GM19397 (cell line): Measurements from ENCODE around the gene LDHB.
"Not testable (repeated sequence)": the region's sequence is repeated elsewhere in the genome, so short reads cannot be mapped to it uniquely, and the experiment has no call there.

Source experiments
- ATAC-seq: cut with Tn5 transposase; IDR thresholded peaks from one replicate; pipeline ENCODE4 v1.9.1; 2021; ENCODE audit warnings: mild to moderate bottlenecking, moderate library complexity; ENCODE audit not compliant: unreplicated experiment

The LDHB gene

GRCh38 chr12:21614506-21614905, 43.1 kb downstream of the LDHB start:
- ATAC-seq = no peak

- ATAC-seq = no peak
Observed at GRCh38 chr12:21613931-21614330, 43.7 kb downstream of the LDHB start.

- ATAC-seq = no peak
Observed at GRCh38 chr12:21608196-21608595, 49.4 kb downstream of the LDHB start.

GRCh38 chr12:21607701-21608100, 49.9 kb downstream of the LDHB start:
- no peak for ATAC-seq

- no peak for ATAC-seq
Observed at GRCh38 chr12:21606175-21606574, 51.5 kb downstream of the LDHB start.

GRCh38 chr12:21604245-21605101, 53.2 kb downstream of the LDHB start, which contains the start of gene GYS2:
Gene GYS2, minus strand, starts transcription at chr12:21604847. Its CDS starts 255 bp downstream, at chr12:21604592.
- no peak for ATAC-seq

- ATAC-seq = no peak
Observed at GRCh38 chr12:21602774-21603173, 54.9 kb downstream of the LDHB start.

GRCh38 chr12:21600196-21600595, 57.4 kb downstream of the LDHB start:
- ATAC-seq = no peak

- ATAC-seq = no peak
Observed at GRCh38 chr12:21599143-21599999, 58.3 kb downstream of the LDHB start.

GRCh38 chr12:21598651-21599050, 59.0 kb downstream of the LDHB start:
- ATAC-seq = no peak

- ATAC-seq = not testable (repeated sequence)
Observed at GRCh38 chr12:21595356-21595755, 62.3 kb downstream of the LDHB start.

- no peak for ATAC-seq
Observed at GRCh38 chr12:21585485-21585884, 72.2 kb downstream of the LDHB start.
